Measurements from ENCODE around the gene POU2F2.

POU2F2 gene

GRCh38 chr19:42132030-42132628 lies at the start of gene POU2F2:
TSS of gene POU2F2 (minus strand) at chr19:42132446. CDS start at chr19:42132411, 35 bp downstream.
- peak; percentile 78 for DNase-seq

GRCh38 chr19:42178791-42179674 lies 46.8 kb upstream of the POU2F2 start:
- DNase-seq, result peak; percentile 54

GRCh38 chr19:42177686-42178019 lies 45.4 kb upstream of the POU2F2 start:
- no peak for DNase-seq

- DNase-seq, result peak; percentile 88
These were observed 44.9 kb upstream of the POU2F2 start for GRCh38 chr19:42176990-42177685.

- DNase-seq, result no peak
These were observed 44.4 kb upstream of the POU2F2 start for GRCh38 chr19:42176649-42176989.

GRCh38 chr19:42175952-42176648 lies 43.9 kb upstream of the POU2F2 start:
- no peak for DNase-seq

- no peak for DNase-seq
These were observed 42.9 kb upstream of the POU2F2 start for GRCh38 chr19:42174958-42175734.

DNA sequence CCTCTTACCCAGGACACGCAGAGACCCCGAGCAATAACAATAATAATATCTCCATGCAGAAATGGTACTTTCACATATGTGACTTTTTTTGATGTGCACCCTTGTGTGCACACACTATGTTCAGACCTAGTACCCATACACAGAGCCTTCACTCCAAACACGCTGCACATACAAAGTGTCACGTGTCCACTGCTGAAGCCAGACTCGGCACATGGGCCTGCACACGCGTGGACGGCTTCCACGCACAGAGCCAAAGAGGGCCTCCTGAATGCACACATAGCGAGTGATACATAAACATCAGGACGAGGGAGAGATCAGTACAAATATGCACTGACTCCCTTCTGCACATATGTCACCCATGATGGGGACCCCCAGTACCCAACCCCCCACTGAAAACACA lies 41.9 kb upstream of the POU2F2 start:
- DNase-seq, result no peak

- no peak for DNase-seq
These were observed 41.4 kb upstream of the POU2F2 start for GRCh38 chr19:42173695-42174094.

DNA sequence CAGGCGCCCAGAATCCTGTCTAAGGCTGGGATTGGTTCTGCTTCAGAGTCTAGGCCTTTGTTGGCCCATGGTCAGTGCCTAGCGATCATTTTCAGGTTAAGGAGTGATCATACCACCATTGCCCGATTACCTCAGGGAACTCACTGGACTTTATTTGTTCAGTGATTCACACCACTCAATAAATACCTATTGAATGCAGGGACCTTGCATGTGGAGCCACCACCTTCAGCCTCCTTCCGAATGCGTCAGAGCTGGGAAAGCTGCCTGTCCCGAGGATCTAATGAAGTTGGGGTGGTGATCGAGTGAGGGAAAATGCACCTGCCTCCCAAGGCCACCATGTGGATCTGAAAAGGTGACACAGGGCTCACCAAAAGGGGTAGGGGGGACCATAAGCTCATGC lies 40.0 kb upstream of the POU2F2 start:
- DNase-seq, result no peak

DNA sequence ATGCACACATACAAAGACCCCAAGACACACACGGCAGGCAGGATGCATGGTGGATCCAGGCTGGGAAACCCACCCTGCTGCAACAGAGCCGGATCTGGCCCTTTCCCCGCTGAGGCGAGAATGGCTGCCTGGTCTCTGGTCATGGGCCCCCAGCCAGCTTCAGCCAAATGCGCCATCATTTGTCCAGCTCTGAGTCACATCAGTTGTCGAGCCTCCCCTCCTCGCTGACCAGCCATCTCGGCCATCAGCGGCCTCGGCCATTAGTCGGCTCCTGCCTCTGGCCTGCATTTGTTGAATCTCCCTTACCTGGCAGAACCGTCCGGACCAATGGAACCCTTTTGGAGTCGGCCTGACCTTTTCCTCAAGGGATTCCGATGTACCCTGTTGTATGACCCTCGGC lies 38.5 kb upstream of the POU2F2 start:
- no peak for DNase-seq

- DNase-seq, result no peak
These were observed 37.5 kb upstream of the POU2F2 start for GRCh38 chr19:42169486-42170413.

- DNase-seq, result no peak
These were observed 36.0 kb upstream of the POU2F2 start for GRCh38 chr19:42168206-42168605.

- DNase-seq, result no peak
These were observed 34.1 kb upstream of the POU2F2 start for GRCh38 chr19:42166316-42166715.

DNA sequence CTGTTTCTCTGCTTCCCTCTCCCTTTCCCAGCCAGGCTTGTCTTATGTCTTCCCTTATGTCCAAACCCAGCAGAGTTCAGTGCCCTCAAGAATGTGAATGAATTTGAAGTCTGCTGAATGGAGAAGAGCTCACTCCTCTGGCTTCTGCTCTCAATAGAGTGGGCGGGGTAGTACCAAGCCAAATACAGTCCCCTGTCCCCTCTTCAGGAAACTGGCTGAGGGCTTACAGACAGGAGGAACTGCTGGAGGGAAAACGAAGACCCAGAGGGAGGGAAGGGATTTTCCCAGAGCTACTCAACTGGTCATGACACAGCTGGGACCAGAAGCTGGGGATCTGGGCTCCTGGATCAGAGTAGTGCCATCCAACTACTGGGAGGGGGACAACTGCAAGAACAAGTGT lies 32.9 kb upstream of the POU2F2 start:
- no peak for DNase-seq

DNA sequence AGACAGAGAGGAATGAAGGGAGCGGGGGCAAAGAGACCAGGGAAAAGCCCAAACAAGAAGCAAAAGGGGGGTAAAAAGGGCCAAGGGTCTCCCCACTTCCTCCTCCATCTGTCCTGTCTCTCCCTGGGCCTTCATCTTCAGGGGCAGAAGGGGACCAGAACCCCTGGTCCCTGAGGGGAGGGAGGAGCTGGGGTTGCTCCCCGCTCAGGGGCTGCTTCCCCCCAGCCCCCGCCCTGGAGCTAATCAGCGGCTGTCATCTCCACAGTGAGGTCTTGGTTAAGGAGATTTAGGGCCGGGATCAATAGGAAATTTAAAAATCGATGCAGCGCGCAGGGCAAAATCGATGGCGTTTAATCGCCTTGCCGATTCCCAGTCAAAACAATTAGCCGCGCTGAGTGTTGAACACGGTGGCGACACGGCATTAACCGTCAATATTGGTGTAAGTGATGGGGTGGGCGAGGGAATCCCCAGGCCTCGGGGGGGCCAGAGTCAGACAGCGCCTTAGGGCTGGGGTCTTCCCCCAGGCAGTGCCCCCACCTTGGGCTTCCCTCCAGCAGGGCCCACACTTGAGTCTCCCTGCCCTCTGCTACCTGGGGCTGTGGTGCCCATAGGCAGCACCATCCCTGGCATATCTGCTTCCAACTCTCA lies 29.5 kb upstream of the POU2F2 start:
- no peak for DNase-seq

DNA sequence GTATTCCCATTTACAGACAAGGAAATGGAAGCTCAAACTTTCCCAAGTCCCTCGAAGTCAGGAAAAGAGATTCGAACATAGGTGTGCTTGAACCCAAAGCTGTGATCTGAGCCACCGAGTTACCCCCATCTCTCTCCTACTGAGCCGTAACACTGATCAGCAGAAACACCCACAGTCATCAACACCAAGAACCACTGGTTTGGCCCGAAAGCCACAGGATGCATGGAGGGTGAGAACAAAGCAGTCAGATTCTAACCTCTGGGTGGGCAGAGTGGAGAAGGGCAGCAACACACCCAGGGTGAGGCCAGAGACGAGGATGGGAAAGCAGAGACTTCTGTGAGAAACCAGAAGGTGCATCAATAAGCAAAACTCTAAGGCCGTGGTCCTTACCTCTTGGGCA lies 27.7 kb upstream of the POU2F2 start:
- DNase-seq, result no peak

- DNase-seq, result no peak
These were observed 26.7 kb upstream of the POU2F2 start for GRCh38 chr19:42158926-42159325.

- DNase-seq, result no peak
These were observed 24.3 kb upstream of the POU2F2 start for GRCh38 chr19:42156571-42156970.

DNA sequence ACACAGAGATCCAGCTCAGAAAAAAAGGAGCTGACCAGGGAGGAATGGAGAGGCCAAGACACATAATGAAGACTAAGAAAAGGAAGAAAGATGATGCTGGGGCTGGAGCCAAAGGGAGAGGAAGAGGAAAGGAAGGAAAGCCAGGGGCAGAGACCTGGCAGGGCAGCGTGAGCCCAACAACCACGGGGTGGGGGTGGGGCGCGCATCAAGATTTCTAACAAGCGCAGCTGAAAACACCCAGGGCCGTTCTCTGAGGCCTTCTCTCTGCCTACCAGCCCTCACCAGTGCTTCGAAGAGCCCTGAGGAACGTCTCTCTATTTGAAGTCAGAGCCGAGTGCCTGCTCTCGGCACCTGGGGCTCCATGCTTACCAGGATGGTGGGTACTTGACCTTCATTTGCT lies 23.6 kb upstream of the POU2F2 start:
- DNase-seq, result no peak
